Measurements from ENCODE around the gene SLC14A1.

DNA sequence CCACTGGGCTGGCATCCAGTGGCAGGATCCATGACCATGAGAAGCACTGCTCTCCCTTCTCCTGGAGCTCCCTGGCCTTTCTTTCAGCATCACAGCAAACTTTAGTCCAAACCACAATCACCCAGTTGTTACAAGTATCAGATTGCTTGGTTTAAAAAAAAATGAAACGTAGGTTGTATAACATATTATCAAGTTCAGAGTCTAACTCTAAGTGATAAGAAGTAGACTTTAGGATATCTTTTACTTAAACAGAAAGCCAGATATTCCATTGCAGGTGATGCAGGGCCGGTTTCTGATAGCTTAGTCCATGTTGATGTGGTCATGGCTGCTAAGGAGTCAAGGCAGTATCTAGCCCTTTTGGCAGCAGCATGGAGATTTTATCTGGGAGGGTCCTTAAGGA is 24.5 kb downstream of the SLC14A1 start:
- TF ChIP-seq CTCF (conservative IDR thresholded peaks at IDR 0.05; ENCODE audit: low read depth in 2 of 2) (no peak), REST (IDR thresholded peaks at IDR 0.05; ENCODE audit: unreplicated experiment) (no peak), EZH2phosphoT487 (IDR thresholded peaks at IDR 0.05; ENCODE audit: unreplicated experiment) (no peak), ZNF331 (CRISPR knock-in tag; IDR thresholded peaks at IDR 0.05; ENCODE audit: low read depth) (no peak)

All from GM23338 (cell line).